Gastrocnemius medialis (tissue), 4 donors: Measurements from ENCODE around the gene TXNL4A.

Source experiments
- POLR2A ChIP-seq, 2 donors: fragments of 450-650 bp; IDR thresholded peaks; one replicate each; pipeline ENCODE4 v1.6.1; 2017; ENCODE audit warnings: antibody characterized with exemption in 2 of 2, mild to moderate bottlenecking in 2 of 2, moderate library complexity in 2 of 2
- TF ChIP-seq, protein P1 (sequence below), 5 experiments: fragments of 450-650 bp in 3 of 5; fragments of 200-600 bp in 2 of 5; sonication (generic) in 2 of 5; IDR thresholded peaks in 4 of 5; conservative IDR thresholded peaks in 1 of 5; 1 replicate in 4 of 5; 2 replicates in 1 of 5; pipeline ENCODE4 v1.5.1; 2016 to 2019; ENCODE audit warnings: antibody characterized with exemption in 5 of 5, mild to moderate bottlenecking in 3 of 5, moderate library complexity in 3 of 5

DNA sequence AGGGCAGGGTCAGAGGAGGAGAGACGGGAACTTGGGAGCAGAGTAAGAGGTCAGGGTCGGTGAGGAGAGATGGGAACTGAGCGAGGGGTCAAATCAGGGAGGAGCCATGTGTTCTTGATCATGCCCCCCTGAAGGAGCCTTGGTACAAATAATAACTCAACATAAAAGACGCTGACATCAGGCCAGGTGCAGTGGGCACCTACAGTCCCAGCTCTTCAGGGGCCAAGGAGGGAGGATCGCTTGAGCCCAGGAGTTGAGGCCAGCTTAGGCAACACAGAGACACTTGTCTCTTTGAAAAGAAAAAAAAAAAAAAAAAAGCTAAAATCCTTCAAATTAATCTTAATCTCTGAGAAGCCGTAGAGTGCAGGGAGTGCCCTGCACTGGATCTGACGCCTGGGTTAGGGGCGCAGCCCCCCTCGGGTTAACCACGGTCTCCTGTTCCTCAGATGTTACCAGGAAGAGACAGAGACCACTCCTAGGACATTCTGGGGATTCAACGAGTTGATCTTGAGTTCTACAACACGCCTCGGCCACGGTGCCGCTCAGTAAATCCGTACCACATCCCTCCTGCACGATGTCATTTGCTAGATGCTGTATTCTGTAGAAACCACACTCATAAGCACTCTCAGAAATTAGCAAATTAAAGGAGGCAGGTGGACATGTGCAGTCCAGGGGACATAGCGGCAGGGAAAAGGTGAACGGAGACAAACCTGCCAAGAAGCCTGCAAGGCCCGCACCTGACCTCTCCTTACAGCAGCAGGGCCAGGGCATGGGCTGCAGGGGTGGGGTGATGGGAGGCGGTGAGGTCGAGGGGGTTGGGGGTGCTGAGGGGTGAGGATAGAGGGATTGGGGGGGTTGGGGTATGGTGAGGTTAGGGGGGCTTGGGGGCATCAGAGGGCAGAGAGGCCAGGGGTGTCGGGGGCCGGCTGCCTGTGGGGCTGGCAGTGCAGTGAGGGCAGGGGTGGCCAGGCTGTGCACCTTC lies 66.1 kb downstream of the TXNL4A start:
- TF ChIP-seq, protein P1, sequence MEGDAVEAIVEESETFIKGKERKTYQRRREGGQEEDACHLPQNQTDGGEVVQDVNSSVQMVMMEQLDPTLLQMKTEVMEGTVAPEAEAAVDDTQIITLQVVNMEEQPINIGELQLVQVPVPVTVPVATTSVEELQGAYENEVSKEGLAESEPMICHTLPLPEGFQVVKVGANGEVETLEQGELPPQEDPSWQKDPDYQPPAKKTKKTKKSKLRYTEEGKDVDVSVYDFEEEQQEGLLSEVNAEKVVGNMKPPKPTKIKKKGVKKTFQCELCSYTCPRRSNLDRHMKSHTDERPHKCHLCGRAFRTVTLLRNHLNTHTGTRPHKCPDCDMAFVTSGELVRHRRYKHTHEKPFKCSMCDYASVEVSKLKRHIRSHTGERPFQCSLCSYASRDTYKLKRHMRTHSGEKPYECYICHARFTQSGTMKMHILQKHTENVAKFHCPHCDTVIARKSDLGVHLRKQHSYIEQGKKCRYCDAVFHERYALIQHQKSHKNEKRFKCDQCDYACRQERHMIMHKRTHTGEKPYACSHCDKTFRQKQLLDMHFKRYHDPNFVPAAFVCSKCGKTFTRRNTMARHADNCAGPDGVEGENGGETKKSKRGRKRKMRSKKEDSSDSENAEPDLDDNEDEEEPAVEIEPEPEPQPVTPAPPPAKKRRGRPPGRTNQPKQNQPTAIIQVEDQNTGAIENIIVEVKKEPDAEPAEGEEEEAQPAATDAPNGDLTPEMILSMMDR (IDR thresholded peaks at IDR 0.05 in 4 of 5, conservative IDR thresholded peaks at IDR 0.05 in 1 of 5), result no peak
- TF ChIP-seq POLR2A (IDR thresholded peaks at IDR 0.05), result no peak
